GM21737 (cell line): ENCODE measurements around the gene PODN.

Experiments
- ATAC-seq: cut with Tn5 transposase; IDR thresholded peaks from one replicate; pipeline ENCODE4 v1.9.1; 2021; ENCODE audit warnings: mild to moderate bottlenecking, moderate library complexity; ENCODE audit not compliant: unreplicated experiment

PODN gene

GRCh38 chr1:53074313-53075154 is 12.5 kb downstream of the PODN start:
- no peak for ATAC-seq

- no peak for ATAC-seq
These were observed 13.2 kb downstream of the PODN start for GRCh38 chr1:53075206-53075605.

- ATAC-seq, result no peak
These were observed 13.7 kb downstream of the PODN start for GRCh38 chr1:53075761-53076163.

DNA sequence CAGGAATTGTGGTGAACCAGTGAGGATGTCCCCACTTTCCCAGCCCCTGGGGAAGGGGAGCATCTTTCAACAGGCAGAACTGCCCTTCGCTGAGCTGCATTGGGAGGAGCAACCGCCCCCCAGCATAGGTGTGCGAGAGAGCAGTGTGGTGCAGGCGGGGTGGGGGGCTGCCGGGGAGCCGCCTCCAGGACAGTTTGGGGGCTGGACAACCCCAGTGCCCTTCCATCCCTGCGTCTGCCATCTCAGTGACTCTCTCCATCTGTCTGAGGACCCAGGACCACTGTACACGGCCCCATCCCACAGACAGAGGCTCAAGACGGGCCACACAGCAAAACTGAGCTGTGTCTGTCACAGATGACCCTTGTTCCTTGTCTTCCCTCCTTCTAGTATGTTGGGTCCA is 14.2 kb downstream of the PODN start:
- no peak for ATAC-seq

GRCh38 chr1:53076721-53077598 is 14.9 kb downstream of the PODN start:
- ATAC-seq, result no peak

- ATAC-seq, result no peak
These were observed 15.6 kb downstream of the PODN start for GRCh38 chr1:53077599-53077965.

DNA sequence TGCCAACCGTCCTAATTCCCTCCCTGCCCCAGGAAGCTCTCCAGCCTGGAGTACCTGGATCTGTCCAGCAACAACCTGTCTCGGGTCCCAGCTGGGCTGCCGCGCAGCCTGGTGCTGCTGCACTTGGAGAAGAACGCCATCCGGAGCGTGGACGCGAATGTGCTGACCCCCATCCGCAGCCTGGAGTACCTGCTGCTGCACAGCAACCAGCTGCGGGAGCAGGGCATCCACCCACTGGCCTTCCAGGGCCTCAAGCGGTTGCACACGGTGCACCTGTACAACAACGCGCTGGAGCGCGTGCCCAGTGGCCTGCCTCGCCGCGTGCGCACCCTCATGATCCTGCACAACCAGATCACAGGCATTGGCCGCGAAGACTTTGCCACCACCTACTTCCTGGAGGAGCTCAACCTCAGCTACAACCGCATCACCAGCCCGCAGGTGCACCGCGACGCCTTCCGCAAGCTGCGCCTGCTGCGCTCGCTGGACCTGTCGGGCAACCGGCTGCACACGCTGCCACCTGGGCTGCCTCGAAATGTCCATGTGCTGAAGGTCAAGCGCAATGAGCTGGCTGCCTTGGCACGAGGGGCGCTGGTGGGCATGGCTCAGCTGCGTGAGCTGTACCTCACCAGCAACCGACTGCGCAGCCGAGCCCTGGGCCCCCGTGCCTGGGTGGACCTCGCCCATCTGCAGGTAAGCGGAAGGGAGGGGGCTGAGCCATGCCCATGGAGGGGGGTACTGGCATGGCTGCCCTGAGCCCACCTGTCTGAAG is 16.5 kb downstream of the PODN start:
- no peak for ATAC-seq

DNA sequence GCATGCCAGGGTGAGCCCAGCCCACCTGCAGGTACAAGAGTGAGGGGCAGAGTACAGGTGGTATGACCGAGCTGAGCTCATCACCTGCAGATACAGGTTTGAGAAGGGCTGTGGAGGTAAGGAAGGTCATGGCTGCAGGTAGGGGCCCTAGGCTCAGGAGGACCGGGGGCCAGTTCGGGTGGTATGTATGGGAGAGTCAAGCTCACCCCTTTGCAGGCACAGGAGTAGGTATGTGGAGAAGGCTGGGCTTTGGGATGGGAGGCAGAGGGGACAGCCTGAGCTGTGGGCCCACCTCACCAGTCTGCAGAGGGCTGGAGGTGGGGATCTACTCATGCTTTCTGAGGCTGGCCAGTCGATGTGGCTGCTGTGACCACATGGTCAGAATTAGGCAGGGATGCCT is 17.2 kb downstream of the PODN start:
- no peak for ATAC-seq

- ATAC-seq, result no peak
These were observed 18.0 kb downstream of the PODN start for GRCh38 chr1:53080041-53080440.

DNA sequence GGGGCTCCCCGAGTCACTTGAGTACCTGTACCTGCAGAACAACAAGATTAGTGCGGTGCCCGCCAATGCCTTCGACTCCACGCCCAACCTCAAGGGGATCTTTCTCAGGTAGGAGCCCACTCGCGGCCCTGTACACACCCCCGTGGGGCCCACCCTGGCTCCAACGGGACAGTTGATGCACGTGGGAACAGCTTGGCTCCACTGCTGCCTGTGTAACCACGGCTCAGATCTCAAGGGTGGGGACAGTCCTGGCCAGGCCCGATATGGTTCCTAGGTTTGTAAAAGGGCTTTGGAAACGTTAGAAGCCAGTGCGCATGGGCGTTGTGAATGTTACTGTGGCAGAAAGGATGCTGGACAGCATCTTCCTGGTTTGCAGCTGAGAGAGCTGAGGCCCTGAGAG is 18.8 kb downstream of the PODN start:
- no peak for ATAC-seq

DNA sequence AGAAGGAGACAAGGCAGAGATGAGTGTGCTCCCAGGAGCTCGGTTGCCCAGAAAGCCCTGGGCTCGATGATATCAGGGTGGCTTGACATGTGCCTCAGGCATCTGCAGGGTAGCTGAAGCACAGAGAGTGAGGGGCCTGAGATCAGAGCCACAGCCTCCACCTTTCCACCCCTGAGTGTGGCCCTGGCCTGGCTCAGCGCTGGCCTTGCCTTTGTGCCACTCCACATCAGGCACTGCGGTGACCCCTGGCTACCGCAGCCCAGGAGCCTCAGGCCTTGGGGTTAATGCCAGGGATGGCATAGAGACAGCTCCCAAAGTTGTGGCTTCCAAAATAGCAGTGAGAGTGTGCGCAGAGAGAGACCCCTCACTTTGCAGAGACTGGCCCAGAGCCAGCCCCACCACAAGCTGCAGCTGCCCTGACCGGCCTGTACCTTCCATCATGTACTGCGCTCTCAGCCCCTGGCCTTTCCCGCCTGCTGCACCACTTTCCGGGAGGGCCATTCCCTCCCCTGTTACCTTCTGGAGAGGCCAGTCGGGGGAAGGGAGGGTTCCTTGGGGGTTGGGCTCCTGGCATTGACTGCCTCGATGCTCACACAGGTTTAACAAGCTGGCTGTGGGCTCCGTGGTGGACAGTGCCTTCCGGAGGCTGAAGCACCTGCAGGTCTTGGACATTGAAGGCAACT is 19.5 kb downstream of the PODN start:
- no peak for ATAC-seq

- no peak for ATAC-seq
These were observed 20.9 kb downstream of the PODN start for GRCh38 chr1:53082826-53083455.

- no peak for ATAC-seq
These were observed 21.9 kb downstream of the PODN start for GRCh38 chr1:53083636-53084588.

DNA sequence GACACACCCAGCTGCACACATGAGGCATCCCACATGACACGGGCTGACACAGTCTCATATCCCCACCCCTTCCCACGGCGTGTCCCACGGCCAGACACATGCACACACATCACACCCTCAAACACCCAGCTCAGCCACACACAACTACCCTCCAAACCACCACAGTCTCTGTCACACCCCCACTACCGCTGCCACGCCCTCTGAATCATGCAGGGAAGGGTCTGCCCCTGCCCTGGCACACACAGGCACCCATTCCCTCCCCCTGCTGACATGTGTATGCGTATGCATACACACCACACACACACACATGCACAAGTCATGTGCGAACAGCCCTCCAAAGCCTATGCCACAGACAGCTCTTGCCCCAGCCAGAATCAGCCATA is 22.6 kb downstream of the PODN start:
- ATAC-seq, result no peak

DNA sequence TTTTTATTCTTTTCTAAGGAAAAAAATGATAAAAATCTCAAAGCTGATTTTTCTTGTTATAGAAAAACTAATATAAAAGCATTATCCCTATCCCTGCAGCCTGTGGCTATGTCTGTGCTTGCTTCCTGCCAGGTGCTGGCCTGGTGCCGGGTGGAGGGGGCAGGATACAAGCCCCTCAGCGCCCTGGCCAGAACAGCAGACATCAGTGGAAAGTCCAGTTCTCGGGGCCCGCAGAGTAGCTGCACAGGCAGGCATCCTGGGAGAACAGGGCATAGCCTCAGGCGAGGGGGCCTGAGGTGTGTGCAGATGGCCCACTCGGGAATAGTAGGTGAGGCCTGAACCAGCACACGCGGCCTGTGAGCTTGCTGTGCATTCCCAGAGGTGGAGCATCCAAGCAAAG is 23.4 kb downstream of the PODN start:
- ATAC-seq, result no peak

DNA sequence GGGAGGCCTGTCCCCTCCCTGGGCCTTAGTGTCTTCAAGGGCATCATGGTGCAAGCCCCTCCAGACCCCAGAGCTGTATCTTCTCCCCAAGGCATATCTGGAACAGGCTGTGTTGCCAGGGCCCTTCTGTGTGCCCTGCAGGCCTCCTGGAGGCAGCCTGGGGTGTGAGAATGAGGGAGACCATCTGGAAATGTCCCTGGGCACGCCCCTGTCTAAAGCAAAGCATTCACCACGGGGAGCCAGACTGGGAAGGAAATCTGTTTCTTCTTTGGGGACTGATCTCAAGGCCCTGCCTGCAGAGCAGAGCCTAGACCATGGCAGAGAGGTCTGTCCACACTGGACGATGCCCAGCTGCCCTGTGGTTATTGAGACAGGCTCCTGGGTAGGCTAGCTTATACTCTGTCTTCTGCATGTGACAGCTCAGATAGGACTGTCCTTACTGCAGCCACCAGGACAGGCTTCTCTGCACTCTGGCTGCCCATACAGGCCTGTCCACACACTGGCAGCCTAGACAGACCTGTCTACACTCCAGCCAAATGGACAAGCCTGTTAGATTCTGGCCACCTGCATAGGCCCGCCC is 24.6 kb downstream of the PODN start:
- ATAC-seq, result no peak

DNA sequence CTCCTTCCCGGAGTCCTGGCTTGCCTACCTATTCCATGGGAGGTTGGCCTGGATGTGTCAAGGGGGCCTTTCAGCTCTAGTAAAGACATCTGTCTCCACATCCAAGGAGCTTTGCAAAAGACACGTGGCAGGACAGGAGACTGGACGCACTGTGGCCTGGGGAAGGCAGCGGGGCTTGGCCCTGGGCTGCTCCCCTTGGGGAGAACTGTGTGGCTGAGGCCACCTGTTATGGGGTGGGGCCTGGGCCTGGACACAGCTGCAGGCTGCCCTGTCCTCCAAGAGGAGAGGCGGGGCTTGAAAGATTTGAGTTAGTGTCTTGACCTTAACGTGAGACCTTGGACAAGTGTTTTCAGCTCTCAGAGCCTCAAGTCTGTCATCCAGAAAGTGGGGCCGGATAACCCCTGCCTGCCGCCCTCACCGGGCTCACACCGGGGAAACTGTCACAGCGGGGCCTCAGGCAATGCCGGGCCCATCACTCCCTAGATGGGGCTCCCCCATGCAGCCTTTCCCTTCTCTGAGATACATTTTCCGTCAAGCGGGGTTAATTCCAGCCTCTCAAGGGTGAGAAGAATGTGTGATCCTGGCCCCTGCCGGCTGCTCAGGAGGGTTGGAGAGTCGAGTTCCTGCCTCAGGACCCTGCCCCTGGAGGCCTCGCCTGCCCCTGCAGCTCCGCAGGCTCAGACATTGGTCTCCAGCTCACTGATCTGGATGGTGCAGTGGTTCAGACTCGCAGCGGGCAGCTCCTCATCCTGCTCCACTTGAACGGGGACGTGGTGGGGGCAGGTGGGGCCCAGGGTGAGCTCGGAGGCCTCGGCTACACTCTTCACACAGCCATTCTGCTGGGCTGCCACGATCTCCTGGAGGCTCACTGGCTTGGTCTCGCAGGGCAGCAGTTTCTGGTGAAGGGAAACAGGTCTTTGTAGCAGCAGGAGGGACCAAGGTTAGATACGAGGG is 25.6 kb downstream of the PODN start:
- ATAC-seq, result no peak
